Trophoblast cell (in vitro differentiated cells and primary cell): Measurements from ENCODE around the gene RFC2.
"Not testable (repeated sequence)": the region's sequence is repeated elsewhere in the genome, so short reads cannot be mapped to it uniquely, and the experiment has no call there.

Experiments used
- DNase-seq, 2 donors: peaks; one replicate each; pipeline ENCODE4 v3.0.0-alpha.2; 2016
- H2AFZ ChIP-seq: 2 replicates; pipeline ENCODE4 v1.6.1; 2013; ENCODE audit warnings: low read length, moderate library complexity, mild to moderate bottlenecking; ENCODE audit not compliant: insufficient read depth, poor library complexity
- H2AK5ac ChIP-seq: 2 replicates; pipeline ENCODE4 v1.6.1; 2013; ENCODE audit warnings: mild to moderate bottlenecking, low read length
- H2BK120ac ChIP-seq: 2 replicates; pipeline ENCODE4 v1.6.1; 2013; ENCODE audit warnings: low read length, mild to moderate bottlenecking, moderate library complexity; ENCODE audit not compliant: insufficient read depth, poor library complexity
- H2BK12ac ChIP-seq: 2 replicates; pipeline ENCODE4 v1.6.1; 2013; ENCODE audit warnings: mild to moderate bottlenecking, low read length, moderate library complexity
- H2BK5ac ChIP-seq: 2 replicates; pipeline ENCODE4 v1.6.1; 2013; ENCODE audit warnings: low read length, low read depth, moderate library complexity, mild to moderate bottlenecking; ENCODE audit not compliant: poor library complexity
- H3K14ac ChIP-seq: 2 replicates; pipeline ENCODE4 v1.6.1; 2013; ENCODE audit warnings: mild to moderate bottlenecking, low read length
- H3K18ac ChIP-seq: 2 replicates; pipeline ENCODE4 v1.6.1; 2013; ENCODE audit warnings: mild to moderate bottlenecking, low read length
- H3K23ac ChIP-seq: 2 replicates; pipeline ENCODE4 v1.6.1; 2013; ENCODE audit warnings: low read length
- H3K27ac ChIP-seq: 2 replicates; pipeline ENCODE4 v1.5.1; 2013; ENCODE audit warnings: low read depth, mild to moderate bottlenecking, inconsistent platforms, low read length, moderate library complexity
- H3K27me3 ChIP-seq: 2 replicates; pipeline ENCODE4 v1.6.1; 2013; ENCODE audit warnings: inconsistent platforms, mild to moderate bottlenecking, low read length, moderate library complexity; ENCODE audit not compliant: insufficient read depth
- H3K36me3 ChIP-seq, 2 experiments: 1 replicate in 1 of 2; 2 replicates in 1 of 2; pipeline ENCODE4 v1.6.1; 2013; ENCODE audit warnings: low read length in 2 of 2, mild to moderate bottlenecking in 2 of 2, moderate library complexity in 1 of 2; ENCODE audit not compliant: insufficient read depth in 2 of 2, control insufficient read depth in 1 of 2
- H3K4ac ChIP-seq: 2 replicates; pipeline ENCODE4 v1.6.1; 2013; ENCODE audit warnings: low read depth, mild to moderate bottlenecking, low read length, moderate library complexity
- H3K4me1 ChIP-seq, 2 experiments: 1 replicate in 1 of 2; 2 replicates in 1 of 2; pipeline ENCODE4 v1.6.1; 2013; ENCODE audit warnings: low read length in 2 of 2, mild to moderate bottlenecking in 2 of 2, moderate library complexity in 1 of 2; ENCODE audit not compliant: insufficient read depth in 2 of 2, control insufficient read depth in 1 of 2
- H3K4me2 ChIP-seq: 2 replicates; pipeline ENCODE4 v1.6.1; 2013; ENCODE audit warnings: inconsistent platforms, mild to moderate bottlenecking, low read length, moderate library complexity
- H3K4me3 ChIP-seq: 2 replicates; pipeline ENCODE4 v1.5.1; 2013; ENCODE audit warnings: mild to moderate bottlenecking, low read depth, low read length, inconsistent platforms
- H3K79me1 ChIP-seq: one replicate; pipeline ENCODE4 v1.6.1; 2013; ENCODE audit warnings: low read length
- H3K79me2 ChIP-seq: 2 replicates; pipeline ENCODE4 v1.6.1; 2013; ENCODE audit warnings: low read length, mild to moderate bottlenecking; ENCODE audit not compliant: control insufficient read depth, insufficient read depth, poor library complexity
- H3K9ac ChIP-seq: 2 replicates; pipeline ENCODE4 v1.6.1; 2013; ENCODE audit warnings: mild to moderate bottlenecking, low read length
- H3K9me3 ChIP-seq: 2 replicates; pipeline ENCODE4 v1.6.1; 2013; ENCODE audit warnings: low read depth, mild to moderate bottlenecking, control low read depth, inconsistent platforms, low read length; ENCODE audit not compliant: insufficient read depth
- H4K12ac ChIP-seq: 2 replicates; pipeline ENCODE4 v1.6.1; 2013; ENCODE audit warnings: low read depth, mild to moderate bottlenecking, low read length, moderate library complexity
- H4K8ac ChIP-seq: 2 replicates; pipeline ENCODE4 v1.6.1; 2013; ENCODE audit warnings: low read depth, mild to moderate bottlenecking, low read length, moderate library complexity
- H4K91ac ChIP-seq: one replicate; pipeline ENCODE4 v1.6.1; 2013; ENCODE audit warnings: low read depth, mild to moderate bottlenecking, low read length, moderate library complexity
- WGBS: extraction: QIAGEN DNeasy Blood & Tissue Kit; methylation state at CpG from one replicate; pipeline ENCODE4 v1.1.7; 2013; ENCODE audit warnings: missing lambda C conversion rate; ENCODE audit not compliant: insufficient read length, insufficient coverage; ENCODE audit errors: extremely low coverage; 5-methylcytosine and 5-hydroxymethylcytosine counted together

Gene RFC2

GRCh38 chr7:74262639-74263398 is 8.6 kb upstream of the RFC2 start:
- no peak overlapping the region for H3K4me2 ChIP-seq
- no peak overlapping the region for H3K27ac ChIP-seq
- no peaks in the 10 kb centered on the region for H3K79me1 ChIP-seq
- no peak overlapping the region for H3K4ac ChIP-seq
- no peak overlapping the region for H3K18ac ChIP-seq
- H2BK5ac ChIP-seq, result no peak overlapping the region
- H2AK5ac ChIP-seq, result no peak overlapping the region
- no peak overlapping the region for H4K8ac ChIP-seq
- peaks cover 0 to 2% of the 10 kb centered on the region in 2 experiments for H3K4me1 ChIP-seq
- no peak overlapping the region for H3K14ac ChIP-seq
- no peak overlapping the region for H2BK12ac ChIP-seq
- DNase-seq, result no peak
- no peak overlapping the region for H3K4me3 ChIP-seq
- H2AFZ ChIP-seq, result no peak overlapping the region
- H2BK120ac ChIP-seq, result no peak overlapping the region
- no peak overlapping the region for H3K9ac ChIP-seq
- H4K91ac ChIP-seq, result no peak overlapping the region
- H3K27me3 ChIP-seq, result no peaks in the 10 kb centered on the region
- H3K79me2 ChIP-seq, result no peaks in the 10 kb centered on the region
- WGBS, result no CpG with 5 or more reads among the region's 20 CpGs
- no peaks in the 10 kb centered on the region for H3K36me3 ChIP-seq
- H4K12ac ChIP-seq, result no peak overlapping the region
- no peaks in the 10 kb centered on the region for H3K9me3 ChIP-seq
- no peak overlapping the region for H3K23ac ChIP-seq

GRCh38 chr7:74258639-74259038 is 4.4 kb upstream of the RFC2 start:
- Histone ChIP-seq H3K27ac (no peak overlapping the region), H2AK5ac (no peak overlapping the region), H3K36me3 (no peaks in the 10 kb centered on the region), H3K4me3 (no peak overlapping the region), H3K23ac (no peak overlapping the region), H3K4me1 (peaks cover 0 to 5% of the 10 kb centered on the region in 2 experiments), H2AFZ (no peak overlapping the region), H4K8ac (no peak overlapping the region), H3K79me2 (peaks cover 7% of the 10 kb centered on the region), H2BK120ac (no peak overlapping the region), H3K27me3 (no peaks in the 10 kb centered on the region), H2BK12ac (no peak overlapping the region), H4K12ac (no peak overlapping the region), H4K91ac (no peak overlapping the region), H3K18ac (no peak overlapping the region), H3K79me1 (peaks cover 7% of the 10 kb centered on the region), H3K9ac (no peak overlapping the region), H2BK5ac (no peak overlapping the region), H3K4ac (no peak overlapping the region), H3K4me2 (no peak overlapping the region), H3K9me3 (no peaks in the 10 kb centered on the region), H3K14ac (no peak overlapping the region)
- no CpG with 5 or more reads among the region's 9 CpGs for WGBS
- no peak for DNase-seq

GRCh38 chr7:74256491-74257408 is 2.6 kb upstream of the RFC2 start:
- H3K27me3 ChIP-seq, result no peaks in the 10 kb centered on the region
- no peak overlapping the region for H2AFZ ChIP-seq
- peaks cover 5 to 10% of the 10 kb centered on the region in 2 experiments for H3K4me1 ChIP-seq
- no peak overlapping the region for H4K91ac ChIP-seq
- no peak overlapping the region for H3K23ac ChIP-seq
- no peaks in the 10 kb centered on the region for H3K36me3 ChIP-seq
- H2BK12ac ChIP-seq, result no peak overlapping the region
- WGBS, result no CpG with 5 or more reads among the region's 12 CpGs
- H3K14ac ChIP-seq, result no peak overlapping the region
- no peak overlapping the region for H4K8ac ChIP-seq
- H3K4ac ChIP-seq, result no peak overlapping the region
- H3K79me1 ChIP-seq, result peaks cover 7% of the 10 kb centered on the region
- no peak overlapping the region for H2BK5ac ChIP-seq
- H3K9ac ChIP-seq, result no peak overlapping the region
- H3K9me3 ChIP-seq, result no peaks in the 10 kb centered on the region
- H3K79me2 ChIP-seq, result peaks cover 7% of the 10 kb centered on the region
- DNase-seq, result no peak
- H2AK5ac ChIP-seq, result no peak overlapping the region
- H2BK120ac ChIP-seq, result no peak overlapping the region
- H3K4me2 ChIP-seq, result no peak overlapping the region
- no peak overlapping the region for H3K27ac ChIP-seq
- no peak overlapping the region for H4K12ac ChIP-seq
- H3K4me3 ChIP-seq, result no peak overlapping the region
- H3K18ac ChIP-seq, result no peak overlapping the region

- H3K23ac ChIP-seq, H3K4ac ChIP-seq, H3K27ac ChIP-seq, H2BK5ac ChIP-seq, H3K9me3 ChIP-seq, H3K36me3 ChIP-seq, H3K4me2 ChIP-seq, H3K79me1 ChIP-seq, H3K14ac ChIP-seq, H2AFZ ChIP-seq, DNase-seq, H3K18ac ChIP-seq, H2BK12ac ChIP-seq, H3K27me3 ChIP-seq, H3K4me3 ChIP-seq, H2BK120ac ChIP-seq, H3K79me2 ChIP-seq, H2AK5ac ChIP-seq, H3K9ac ChIP-seq, H4K8ac ChIP-seq, H4K12ac ChIP-seq, H4K91ac ChIP-seq: not testable (repeated sequence)
- peaks cover 5 to 10% of the 10 kb centered on the region in 2 experiments for H3K4me1 ChIP-seq
- no CpG with 5 or more reads among the region's 6 CpGs for WGBS
Measured at GRCh38 chr7:74255461-74255860, 1.3 kb upstream of the RFC2 start.
